Posterior vena cava (tissue), 2 donors: ENCODE data around the gene TRAPPC2. TPM values are rescaled to one million over a fixed set of nuclear protein-coding genes. Genes with fewer than 3 reads are reported as not detected.
A peak's percentile ranks its signal among the peaks of the same experiment; 100 is the strongest.

Experiments used
- DNase-seq: peaks from one replicate; pipeline ENCODE4 v3.0.0-alpha.2; 2020; ENCODE audit warnings: low spot score
- intact Hi-C, 2 donors: fragments of 100-400 bp; cut with DNase I; formaldehyde crosslinking; loops; one replicate each; pipeline versions ENCODE4 v1.14.1 to v1.14.2; 2022 to 2023
- long read RNA-seq, 2 donors: library from polyadenylated mRNA; unstranded; transcript quantifications; one replicate each; pipeline ENCODE4 v2.0.0, GENCODE V29; 2020 to 2021
- total RNA-seq, 2 donors: library from RNA; stranded (reverse); fragmentation: NEBNext Ultra II Directional; extraction: Animal tissue kit (Norgen Biotek cat#: 25700); gene quantifications; one replicate each; pipeline ENCODE4 v1.2.1, GENCODE V29; 2021
- donor health status: DM: yes; HTN: yes; CAD: no.
- donor health status: DM: yes; HTN: yes; CAD: no.

The TRAPPC2 gene
- total RNA-seq: 10 to 100 TPM; 15.0 to 15.8 TPM
- long read RNA-seq, donor 1, partial matches to known transcripts: 1 of 8 reads
- long read RNA-seq, donor 1, other reads (novel, unspliced or antisense): 4 of 8 reads
- long read RNA-seq, donor 2, partial matches to known transcripts: 2 of 11 reads
- long read RNA-seq, donor 2, other reads (novel, unspliced or antisense): 5 of 11 reads

DNA sequence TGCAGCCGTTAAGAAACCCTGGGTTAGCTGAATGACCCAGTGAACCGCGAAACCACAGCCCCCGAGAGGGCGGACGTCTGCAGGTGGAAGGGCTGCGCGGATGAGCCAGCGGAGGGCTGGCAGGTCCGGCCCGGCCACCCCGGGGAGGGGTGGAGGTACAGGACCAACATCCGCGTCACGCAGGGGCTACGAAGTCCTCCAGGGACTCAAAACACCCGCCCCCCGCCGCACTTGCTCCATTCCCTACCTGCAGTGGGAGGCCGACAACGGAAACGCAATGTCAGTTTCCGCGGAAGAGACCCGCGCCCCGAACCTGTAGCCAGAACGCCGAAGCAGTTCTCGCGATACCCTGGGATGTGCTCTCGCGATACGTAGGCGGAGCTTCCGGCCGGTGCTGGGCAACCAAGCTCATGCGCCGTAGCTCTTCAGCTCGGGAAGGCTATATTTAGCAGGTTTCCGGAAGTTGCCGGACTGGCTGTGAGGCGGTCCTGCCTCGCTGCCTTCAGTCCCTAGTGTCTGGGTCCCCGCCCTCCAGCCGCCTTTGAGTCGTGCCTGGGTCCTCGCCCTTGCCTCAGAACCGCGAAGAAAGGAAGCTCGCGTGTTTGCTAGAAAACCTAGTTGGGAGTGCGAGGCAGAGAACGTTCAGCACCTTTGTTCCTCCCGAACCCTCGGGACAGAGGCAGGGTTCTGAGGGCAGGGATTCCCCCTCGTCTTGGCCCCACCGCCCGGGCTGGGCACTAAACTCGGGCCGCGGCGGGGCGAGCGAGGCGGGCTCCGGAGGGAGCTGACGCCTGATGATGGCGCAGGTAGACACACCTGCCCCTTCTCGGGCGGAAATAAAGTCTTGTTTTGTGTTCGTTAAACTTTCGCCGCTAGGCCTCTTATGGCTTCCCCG, at the start of gene TRAPPC2, which contains the start of gene OFD1:
Gene TRAPPC2 (minus strand): TSS at position 343 of the 895 bp plus-strand sequence. CDS start 14,657 bp downstream, outside the sequence.
Gene OFD1 (plus strand): TSS at position 471 of the 895 bp plus-strand sequence. CDS start 324 bp downstream, at position 795.
- intact Hi-C loops: loop anchor here (5.0 to 10.0 kb wide), 2 partner anchors 70 to 77 kb away; no protein-coding TSS in a partner anchor
- peak; percentile 97 for DNase-seq

DNA sequence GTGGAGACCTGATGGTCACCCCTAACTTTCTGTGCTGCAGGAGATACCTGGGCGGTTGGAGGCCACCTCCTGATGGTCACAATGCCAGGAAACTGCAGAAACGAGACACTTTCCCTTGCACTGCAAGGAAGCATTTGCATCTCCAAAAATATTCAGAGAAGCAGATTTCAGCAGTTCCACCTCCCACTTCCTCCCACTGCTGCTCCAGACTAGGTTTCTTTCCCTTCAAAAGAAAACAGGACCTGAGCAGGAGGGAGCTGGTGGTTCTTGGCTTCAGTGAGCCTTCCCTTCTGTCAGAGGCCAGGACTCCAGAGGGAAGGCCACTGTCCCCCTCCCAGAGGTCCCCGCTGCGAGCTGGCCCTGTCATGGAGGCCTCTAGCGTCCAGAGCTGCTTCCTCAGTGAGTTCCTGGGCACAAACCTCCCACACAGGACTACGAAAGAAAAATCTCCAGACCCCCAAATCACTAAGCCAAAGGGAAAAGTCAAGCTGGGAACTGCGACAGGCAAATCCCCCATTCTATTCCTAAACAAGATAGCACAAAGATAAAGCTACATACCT, 46.5 kb upstream of the TRAPPC2 start:
- intact Hi-C loops: no loop called here
- DNase-seq: no peak

DNA sequence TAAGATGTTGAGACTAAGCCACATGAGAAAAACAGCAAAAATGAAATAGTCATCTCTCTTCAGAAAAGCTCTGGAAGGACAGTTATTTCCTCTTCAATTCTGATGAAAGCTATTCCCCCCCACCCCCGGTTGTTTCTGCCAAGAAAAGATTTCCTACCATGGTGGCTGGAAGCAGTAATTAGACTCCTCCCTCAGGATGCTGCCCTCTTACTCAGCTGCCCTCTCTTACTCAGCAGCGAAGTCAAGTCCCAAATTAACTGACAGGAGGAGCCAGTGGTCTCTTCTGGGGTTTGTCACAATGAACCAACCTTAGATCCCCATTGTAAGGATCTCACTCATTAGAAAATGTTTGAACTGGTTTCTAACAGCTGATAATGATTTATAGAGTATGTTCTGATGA, 44.5 kb upstream of the TRAPPC2 start:
- intact Hi-C loops: no loop called here
- no peak for DNase-seq

DNA sequence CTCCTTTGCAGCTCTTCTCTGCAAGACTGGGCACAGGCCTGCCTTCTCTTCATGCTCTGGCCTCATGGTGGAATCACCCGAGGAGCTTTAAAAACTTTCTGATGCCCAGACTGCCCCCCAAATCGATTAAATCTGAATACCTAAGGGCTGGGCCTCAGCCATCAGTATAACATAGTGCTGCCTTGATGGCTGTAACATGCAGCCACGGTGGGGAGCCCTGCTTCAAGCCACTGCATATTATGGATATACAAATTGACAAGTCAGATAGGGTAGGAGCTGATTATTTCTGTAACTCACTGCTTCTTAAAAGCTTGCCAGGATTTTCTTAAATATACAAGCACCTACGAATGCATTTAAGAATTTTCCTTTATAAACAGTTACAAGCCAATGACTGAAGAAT, 42.0 kb upstream of the TRAPPC2 start:
- no peak for DNase-seq
- intact Hi-C loops: no loop called here

DNA sequence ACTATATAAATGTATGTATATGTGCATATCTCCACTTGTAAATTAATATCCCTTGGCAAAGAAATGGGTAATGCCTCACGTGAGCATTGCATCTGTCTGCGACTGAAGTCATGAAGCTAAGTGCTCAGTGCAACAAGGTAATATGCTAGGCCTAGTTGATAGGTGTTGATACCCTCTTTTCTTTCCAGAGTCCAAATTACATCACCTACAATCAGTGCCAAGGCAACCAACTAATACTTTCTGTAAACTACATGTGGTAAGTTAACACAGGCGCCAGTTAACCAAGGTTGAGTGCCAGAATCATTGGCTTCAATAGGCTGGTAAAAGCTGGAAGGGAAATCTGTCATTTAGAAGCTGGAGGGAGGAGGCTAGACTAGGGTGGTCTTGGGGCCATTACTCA, 41.4 kb upstream of the TRAPPC2 start:
- DNase-seq: no peak
- intact Hi-C loops: no loop called here

DNA sequence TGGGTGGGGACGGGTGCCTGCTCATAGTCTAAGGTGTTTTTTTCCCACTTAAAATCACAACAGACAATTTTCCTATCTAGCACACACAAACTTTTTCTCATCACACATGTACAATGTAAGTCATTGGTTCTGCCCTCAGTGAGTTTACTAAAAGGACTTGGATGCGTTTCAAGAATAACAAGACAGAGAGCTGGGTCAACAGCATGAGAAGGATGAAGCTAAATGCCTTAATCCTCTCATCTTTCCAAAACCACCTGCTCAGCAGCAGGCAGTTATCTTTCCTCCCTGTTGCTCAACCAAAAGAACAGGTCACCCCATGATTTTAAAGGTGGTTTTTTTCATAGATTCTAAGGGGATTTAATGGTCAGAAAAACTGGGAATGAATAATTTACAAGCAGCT, 40.3 kb upstream of the TRAPPC2 start:
- intact Hi-C loops: no loop called here
- DNase-seq: no peak

DNA sequence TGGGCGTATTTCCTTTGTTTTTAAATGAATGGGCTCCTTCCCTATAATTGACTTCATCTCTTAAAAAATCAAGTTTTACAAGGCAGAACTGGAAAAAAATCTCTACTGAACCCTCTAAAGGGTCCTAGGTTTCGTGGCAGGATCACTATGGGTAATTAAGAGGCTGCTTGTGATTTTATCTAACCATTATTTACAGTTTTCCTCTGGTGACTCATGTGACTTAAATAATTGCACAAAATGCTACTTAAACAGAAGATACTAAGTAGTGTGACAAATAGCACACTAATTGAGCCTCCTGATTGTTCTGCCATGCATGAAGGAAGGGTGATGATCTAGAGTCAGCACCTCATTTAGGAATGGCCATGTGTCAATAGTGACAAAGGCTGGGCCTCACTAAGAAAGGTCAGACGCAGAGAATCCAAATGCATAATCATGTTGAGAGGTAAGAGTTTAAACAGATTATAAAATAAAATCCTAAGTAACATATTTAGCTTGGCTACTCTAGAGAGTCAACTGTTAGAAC, 35.7 kb upstream of the TRAPPC2 start:
- intact Hi-C loops: no loop called here

DNA sequence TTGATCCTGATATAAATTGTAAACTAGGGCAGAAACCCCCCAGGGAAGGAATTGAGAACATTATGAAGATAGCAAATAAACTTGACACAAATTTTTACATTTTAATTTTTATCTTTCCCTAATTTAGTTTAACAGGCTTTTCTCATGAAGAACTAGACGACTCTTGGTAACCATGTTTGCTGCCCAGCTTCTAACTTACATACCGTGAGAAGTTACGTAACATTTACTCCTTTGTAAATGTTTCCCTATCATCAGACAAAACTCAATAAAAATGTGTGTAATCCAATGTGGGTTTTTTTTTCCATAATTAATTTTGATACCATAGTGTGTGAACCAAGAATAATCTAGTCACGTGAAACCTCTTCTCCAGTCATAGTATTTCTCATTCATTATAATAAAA, 34.5 kb upstream of the TRAPPC2 start:
- no peak for DNase-seq
- intact Hi-C loops: no loop called here

More for the DNA sequence above, 35.7 kb upstream of the TRAPPC2 start:
- no peak for DNase-seq

DNA sequence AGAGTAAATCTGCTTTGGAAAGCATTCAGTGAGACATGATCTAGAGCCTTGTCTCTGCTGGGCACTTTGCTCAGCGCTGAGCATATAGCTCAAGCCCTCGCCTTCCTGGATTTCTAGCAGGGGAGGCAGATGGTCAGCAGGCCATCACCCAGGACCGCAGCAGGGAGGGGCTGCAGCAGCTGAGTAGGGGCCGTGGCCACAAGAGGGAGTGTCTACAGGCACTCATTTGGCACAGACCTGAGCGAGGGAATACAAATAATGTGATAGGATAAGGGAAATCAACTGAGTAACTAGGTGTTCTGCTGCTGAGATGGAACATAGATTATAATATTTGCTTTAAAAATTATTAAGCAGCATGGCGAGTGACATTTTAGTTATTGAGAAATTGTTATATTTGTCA, 30.3 kb upstream of the TRAPPC2 start:
- no peak for DNase-seq
- intact Hi-C loops: no loop called here

DNA sequence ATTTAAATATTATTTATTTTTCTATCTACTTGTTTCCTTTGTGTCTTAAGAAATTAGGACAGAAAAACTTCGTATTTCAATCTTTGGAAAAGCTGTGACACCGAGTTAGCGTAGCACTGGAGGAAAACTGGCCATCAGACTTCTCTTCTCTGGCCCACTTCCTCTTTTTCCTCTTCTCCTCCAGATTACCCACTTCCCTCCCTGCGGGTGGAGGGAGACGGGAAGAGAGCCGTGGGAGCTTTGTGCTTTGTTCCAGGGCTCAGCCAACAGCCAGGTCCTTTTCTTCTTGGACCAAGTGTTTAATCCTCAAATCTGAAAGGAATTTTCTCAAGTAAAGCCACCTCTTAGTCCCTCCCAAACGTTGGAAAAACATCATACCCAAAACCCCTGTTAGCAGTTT, 29.9 kb upstream of the TRAPPC2 start:
- intact Hi-C loops: no loop called here
- DNase-seq: no peak

DNA sequence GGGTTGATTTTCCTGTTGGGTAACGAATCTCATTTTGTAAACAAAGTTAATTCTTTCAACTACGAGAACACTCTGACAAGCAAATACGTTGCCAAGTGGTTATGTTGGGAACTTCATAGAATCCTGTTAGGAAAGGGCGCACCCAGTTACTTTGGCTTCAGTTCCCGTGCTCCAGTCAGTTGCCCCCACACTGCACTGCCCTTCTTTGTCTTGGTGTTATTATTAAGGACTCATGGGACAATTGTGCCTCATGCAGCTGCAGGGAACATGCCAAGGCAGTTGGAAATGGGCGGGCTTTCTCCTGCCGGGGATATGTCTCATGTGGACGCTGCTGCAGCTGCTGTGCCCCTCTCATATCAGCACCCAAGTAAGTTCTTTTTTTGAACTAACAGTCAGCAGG, 29.1 kb upstream of the TRAPPC2 start:
- DNase-seq: no peak
- intact Hi-C loops: no loop called here

DNA sequence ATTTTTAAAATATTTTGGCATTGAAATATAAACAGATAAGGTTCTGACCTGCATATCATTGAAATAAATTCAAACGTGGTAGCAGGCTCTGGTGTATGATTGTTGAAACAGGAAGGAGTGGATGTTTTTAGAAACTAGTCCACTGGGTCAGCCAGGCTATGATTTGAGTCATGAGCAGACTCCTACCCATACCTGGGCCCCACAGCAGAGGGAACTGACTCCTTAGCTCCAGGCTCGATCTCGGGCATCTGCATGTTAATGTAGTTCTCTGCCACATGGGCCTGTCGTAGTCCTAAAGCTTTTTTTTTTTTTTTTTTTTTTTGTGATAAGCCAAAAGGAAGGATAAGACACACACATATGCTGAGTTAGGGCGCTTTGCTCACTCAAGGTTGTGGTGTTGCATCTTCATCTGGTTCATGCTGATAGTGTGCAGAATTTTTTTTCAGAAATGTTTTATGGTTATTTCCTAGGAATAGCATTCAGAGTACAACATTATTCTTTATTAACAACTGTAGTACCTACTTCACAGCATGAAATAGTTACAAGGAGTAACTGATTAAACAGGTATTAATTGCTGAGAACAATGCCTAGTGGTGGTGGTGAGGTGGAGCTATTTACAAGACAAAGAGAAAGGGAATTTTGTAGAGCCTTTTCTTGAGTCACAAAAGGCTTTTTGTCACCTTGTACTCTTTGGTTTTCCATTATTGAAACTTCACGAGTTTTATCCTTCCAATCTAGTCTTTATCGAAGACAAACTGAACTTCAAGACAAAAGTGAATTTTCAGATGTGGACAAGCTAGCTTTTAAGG, 27.4 kb upstream of the TRAPPC2 start:
- DNase-seq: no peak
- intact Hi-C loops: no loop called here

DNA sequence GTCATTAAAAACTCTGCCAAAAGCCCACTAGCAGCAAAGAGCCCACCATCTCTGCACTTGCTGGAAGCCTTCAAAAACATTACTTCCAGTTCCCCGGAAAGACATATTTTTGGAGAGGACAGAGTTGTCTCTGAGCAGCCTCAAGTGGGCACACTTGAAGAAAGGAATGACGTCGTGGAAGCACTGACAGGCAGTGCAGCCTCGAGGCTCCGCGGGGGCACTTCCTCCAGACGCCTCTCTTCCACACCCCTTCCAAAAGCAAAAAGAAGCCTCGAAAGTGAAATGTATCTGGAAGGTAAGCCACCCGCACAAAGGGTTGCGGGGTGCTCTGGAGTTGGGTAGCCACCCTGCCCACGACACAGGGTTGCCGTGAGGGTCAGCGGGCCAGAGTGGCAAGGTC, 26.0 kb upstream of the TRAPPC2 start:
- intact Hi-C loops: no loop called here
- DNase-seq: no peak

DNA sequence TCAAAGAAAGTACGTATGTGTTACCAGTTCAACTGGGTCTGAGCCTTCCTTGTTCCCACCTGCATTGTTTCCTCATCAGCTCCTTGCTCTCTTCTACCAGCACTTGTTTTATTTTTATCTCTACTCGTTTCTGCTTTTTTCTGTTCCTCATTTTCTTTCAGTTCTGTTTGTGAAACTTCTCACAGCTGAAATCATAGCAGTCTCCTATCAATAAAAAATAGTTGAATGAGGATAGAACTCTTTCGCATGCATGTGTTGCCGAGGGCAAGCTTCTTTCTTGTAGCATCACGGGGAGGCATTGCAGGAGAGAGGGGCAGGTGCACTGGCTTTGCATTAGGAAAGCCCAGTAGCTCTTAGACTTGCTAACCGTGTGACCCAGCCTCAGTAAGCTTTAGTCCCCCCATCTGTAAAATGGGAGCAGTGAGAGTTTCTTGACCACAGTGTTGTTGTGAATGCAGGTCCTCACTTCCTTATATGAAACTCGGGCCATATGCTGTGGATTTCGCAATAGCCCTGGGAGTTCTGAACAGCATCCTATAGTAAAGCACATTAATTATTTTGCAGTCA, 24.8 kb upstream of the TRAPPC2 start:
- DNase-seq: no peak
- intact Hi-C loops: no loop called here

DNA sequence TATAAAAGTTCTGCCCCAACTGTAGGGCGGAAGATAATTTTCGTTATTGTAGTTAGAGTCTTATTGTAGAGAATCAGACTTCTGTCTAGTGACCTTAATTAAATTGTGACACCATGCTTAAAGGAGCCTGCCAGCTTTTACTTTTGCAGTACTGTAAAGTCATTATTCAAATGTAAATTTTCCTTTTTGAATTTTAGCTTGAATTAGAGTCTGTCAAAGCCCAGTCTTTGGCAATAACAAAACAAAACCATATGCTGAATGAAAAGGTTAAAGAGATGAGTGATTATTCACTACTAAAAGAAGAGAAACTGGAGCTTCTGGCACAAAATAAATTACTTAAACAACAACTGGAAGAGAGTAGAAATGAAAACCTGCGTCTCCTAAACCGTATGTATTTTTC, 22.0 kb upstream of the TRAPPC2 start:
- intact Hi-C loops: no loop called here
- no peak for DNase-seq

DNA sequence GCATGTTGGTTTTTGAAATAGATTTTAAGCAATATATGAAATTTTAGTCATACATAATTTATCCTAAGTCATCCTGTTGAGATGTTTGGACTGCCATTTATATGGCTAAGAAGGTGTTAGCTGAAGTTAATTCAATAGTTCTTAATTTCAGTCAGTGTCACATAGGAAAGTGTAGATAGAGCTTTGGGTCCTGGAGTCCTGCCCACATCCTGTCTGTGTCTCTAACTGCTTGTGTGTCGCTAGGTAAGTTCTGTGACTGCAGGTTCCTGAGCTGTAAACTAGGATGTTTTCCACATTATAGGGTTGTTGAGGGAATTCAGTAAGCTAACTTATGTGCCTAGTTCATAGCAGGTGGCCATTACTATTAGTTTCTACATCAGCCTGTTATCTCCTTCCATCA, 20.8 kb upstream of the TRAPPC2 start:
- intact Hi-C loops: no loop called here
- DNase-seq: no peak

DNA sequence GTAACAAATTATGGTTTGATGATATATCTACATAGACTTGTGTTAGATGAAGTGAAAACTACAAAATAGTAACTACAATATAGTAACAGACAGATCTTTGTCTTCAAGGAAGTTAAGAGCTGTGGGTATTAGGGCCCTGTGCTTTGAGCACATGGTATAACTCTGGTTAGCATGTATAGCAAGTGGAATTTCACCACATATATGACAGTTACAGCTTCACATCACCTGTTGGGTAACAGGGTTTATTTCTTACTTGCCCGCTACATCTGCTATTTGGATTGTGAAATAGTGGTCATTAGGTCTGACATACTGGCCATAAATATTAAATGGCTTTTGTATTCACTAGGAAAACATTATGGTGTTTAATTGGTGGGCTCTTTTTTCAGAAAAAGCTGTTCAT, 20.3 kb upstream of the TRAPPC2 start:
- intact Hi-C loops: no loop called here
- no peak for DNase-seq

DNA sequence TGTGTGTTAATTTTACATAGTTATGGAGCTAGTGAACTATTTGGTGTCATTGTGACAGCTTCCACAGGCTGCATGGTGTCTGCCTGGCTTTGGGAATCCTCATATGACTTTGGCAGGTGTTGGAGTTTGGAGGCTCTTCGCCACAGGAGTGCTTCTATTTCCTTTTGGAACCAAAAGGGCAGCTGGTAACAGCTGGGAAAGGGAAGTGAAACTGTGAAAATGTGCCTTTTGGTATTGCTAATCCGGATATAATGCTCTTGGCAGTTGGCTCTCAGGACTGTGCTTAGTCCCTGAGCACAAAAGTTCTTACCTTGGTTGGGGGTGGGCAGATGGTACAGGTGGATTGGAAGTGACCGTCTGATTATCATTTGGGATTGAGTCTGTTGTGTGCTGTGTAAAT, 18.2 kb upstream of the TRAPPC2 start:
- DNase-seq: no peak
- intact Hi-C loops: no loop called here

DNA sequence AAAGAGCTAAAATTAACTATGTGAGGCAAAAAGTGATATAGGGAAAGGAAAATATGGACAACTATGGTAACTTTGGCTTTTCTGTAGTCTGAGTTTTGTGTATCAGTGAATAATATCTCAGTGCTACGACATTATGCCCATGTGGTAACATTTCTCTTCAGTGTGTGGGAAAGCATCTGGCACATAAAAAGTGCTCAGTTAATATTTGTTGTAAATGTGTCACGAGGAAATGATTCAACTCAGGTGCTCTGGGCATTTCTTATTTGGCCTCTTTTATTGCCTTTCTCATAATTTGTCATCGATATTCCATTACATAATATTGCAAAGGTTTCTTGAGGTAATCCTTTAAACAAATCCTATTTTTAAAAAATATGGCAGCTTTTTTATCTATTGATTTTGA, 17.7 kb upstream of the TRAPPC2 start:
- no peak for DNase-seq
- intact Hi-C loops: no loop called here
